Colonic mucosa (tissue), 4 donors: Measurements from ENCODE around the gene ABCA7. TPM values are rescaled to one million over a fixed set of nuclear protein-coding genes. Genes with fewer than 3 reads are reported as not detected.
A peak's percentile ranks its signal among the peaks of the same experiment; 100 is the strongest.

Experiments used
- DNase-seq: peaks from one replicate; pipeline ENCODE4 v3.0.0-alpha.2; 2020
- H3K27ac ChIP-seq: fragments of 200-600 bp; one replicate; pipeline ENCODE4 v1.8.0; 2021
- H3K27me3 ChIP-seq: fragments of 200-600 bp; one replicate; pipeline ENCODE4 v1.8.0; 2021
- H3K36me3 ChIP-seq: fragments of 200-600 bp; one replicate; pipeline ENCODE4 v1.8.0; 2021
- H3K4me1 ChIP-seq: fragments of 200-600 bp; one replicate; pipeline ENCODE4 v1.8.0; 2021; ENCODE audit warnings: mild to moderate bottlenecking
- H3K4me3 ChIP-seq: fragments of 200-600 bp; one replicate; pipeline ENCODE4 v1.8.0; 2021
- H3K9ac ChIP-seq, 2 donors: one replicate each; pipeline ENCODE4 v1.7.0; 2013; ENCODE audit warnings: control low read depth in 2 of 2, low read depth in 2 of 2, low read length in 2 of 2
- H3K9me3 ChIP-seq: fragments of 200-600 bp; one replicate; pipeline ENCODE4 v1.8.0; 2021
- CTCF ChIP-seq: fragments of 200-600 bp; IDR thresholded peaks from one replicate; pipeline ENCODE4 v1.8.0; 2022; ENCODE audit warnings: antibody characterized with exemption, mild to moderate bottlenecking
- intact Hi-C: fragments of 100-400 bp; cut with DNase I; formaldehyde crosslinking; loops from one replicate; pipeline ENCODE4 v1.14.1; 2022
- total RNA-seq, 2 donors: library from RNA; stranded (reverse); fragmentation: NEBNext Ultra II Directional in 1 of 2; extraction: Animal tissue kit (Norgen Biotek cat#: 25700) in 1 of 2; gene quantifications; one replicate each; pipeline ENCODE4 v1.2.1, GENCODE V29; 2021
- donor health status: healthy.
- donor health status: DM: no; HTN: no; CAD: no.
- donor health status: DM: no; HTN: no; CAD: no.

Gene ABCA7
- total RNA-seq, 2 donors from 2014 or later = 23.9 to 31.6 TPM

DNA sequence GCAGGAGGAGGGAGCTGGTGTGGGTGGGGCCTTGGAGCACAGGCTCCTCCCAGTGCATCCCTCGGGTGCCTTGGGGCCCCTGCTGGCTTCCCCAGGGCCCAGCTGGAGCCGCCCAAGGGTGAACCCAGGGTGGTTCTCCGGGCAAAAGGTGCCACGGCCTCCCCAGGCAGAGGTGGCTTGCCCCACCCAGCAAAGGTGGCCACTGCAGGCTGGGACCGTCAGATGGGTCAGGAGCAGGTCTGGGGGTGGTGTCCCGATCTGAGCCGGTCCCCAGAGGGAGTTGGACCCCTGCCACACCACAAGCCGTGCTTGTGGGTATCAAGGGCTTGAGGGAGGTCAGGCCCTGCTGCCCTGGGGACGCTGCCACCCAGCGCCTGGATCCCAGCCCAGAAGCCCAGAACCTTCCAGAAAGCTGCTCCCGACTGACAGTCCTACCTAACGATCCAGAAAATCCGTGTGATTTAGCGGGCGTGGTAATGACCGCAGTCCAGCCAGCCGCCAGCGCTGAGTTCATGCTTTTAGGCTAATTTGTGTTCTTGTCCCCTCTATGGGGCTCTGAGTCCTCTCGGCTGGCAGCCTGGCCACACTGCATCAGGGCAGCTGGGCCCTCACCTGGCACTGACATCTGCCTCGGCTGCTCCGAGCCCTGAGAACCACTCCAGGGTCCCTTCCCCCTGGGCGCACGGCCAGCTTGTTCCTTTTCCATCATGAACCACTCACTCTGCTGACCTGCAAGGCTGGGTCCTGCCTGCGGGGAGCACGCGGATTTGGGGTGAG lies 44.7 kb upstream of the ABCA7 start:
- no peaks in the 10 kb centered on the region for H3K36me3 ChIP-seq
- H3K9me3 ChIP-seq = no peaks in the 10 kb centered on the region
- no peak overlapping the region for H3K9ac ChIP-seq
- no peak for DNase-seq
- no peak overlapping the region for H3K27ac ChIP-seq
- peaks cover 37% of the 10 kb centered on the region for H3K27me3 ChIP-seq
- no peak for TF ChIP-seq CTCF
- intact Hi-C loops = no loop called here
- no peak overlapping the region for H3K4me3 ChIP-seq
- peaks cover 7% of the 10 kb centered on the region for H3K4me1 ChIP-seq

GRCh38 chr19:996051-996838 lies 43.7 kb upstream of the ABCA7 start:
- peaks cover 44% of the 10 kb centered on the region for H3K27me3 ChIP-seq
- H3K36me3 ChIP-seq = no peaks in the 10 kb centered on the region
- H3K9me3 ChIP-seq = no peaks in the 10 kb centered on the region
- peaks cover 7% of the 10 kb centered on the region for H3K4me1 ChIP-seq
- peak; percentile 47 for DNase-seq
- TF ChIP-seq CTCF = no peak
- no peak overlapping the region for H3K4me3 ChIP-seq
- H3K9ac ChIP-seq = no peak overlapping the region
- intact Hi-C loops = no loop called here
- H3K27ac ChIP-seq = no peak overlapping the region

DNA sequence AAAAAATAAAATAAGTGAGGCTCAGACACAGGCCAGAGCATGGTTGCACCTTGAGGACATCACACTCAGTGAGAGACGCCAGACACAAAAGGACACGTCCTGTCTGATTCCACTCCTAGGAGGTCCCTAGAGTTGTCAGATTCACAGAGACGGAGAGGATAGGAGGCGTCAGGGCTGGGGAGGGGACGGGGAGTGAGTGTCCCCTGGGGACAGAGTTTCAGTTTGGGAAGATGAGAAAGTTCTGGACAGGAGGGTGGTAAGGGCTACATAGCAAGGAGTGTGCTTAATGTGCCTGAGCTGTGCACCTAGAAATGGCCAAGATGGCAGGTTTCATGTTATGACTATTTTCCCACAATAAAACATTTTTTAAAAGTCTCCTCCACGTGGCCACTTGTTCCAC lies 41.8 kb upstream of the ABCA7 start:
- Histone ChIP-seq H3K9ac (no peak overlapping the region), H3K4me1 (peaks cover 7% of the 10 kb centered on the region), H3K27me3 (peaks cover 51% of the 10 kb centered on the region), H3K9me3 (no peaks in the 10 kb centered on the region), H3K4me3 (no peak overlapping the region), H3K36me3 (no peaks in the 10 kb centered on the region), H3K27ac (no peak overlapping the region)
- intact Hi-C loops = no loop called here
- no peak for TF ChIP-seq CTCF
- no peak for DNase-seq

DNA sequence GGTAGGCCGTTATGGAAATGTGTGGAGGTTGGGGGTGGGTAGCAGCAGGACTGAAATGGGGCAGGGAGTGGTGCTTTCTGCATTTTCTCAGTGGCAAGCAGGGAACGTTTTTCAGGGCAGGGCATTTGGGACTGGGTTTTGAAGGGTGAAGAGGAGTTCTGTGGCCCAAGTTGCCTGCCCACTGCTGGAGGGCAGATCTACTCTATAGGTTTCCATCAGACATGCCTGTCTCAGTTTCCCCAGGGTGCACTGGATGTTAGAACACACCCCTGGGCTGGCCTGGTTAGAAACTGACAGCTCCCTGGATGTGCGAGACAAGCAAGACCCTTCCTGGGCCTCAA lies 40.6 kb upstream of the ABCA7 start:
- peaks cover 7% of the 10 kb centered on the region for H3K4me1 ChIP-seq
- H3K36me3 ChIP-seq = no peaks in the 10 kb centered on the region
- H3K4me3 ChIP-seq = no peak overlapping the region
- intact Hi-C loops = no loop called here
- TF ChIP-seq CTCF = no peak
- H3K27me3 ChIP-seq = peaks cover 51% of the 10 kb centered on the region
- H3K9ac ChIP-seq = no peak overlapping the region
- H3K27ac ChIP-seq = no peak overlapping the region
- DNase-seq = no peak
- no peaks in the 10 kb centered on the region for H3K9me3 ChIP-seq

DNA sequence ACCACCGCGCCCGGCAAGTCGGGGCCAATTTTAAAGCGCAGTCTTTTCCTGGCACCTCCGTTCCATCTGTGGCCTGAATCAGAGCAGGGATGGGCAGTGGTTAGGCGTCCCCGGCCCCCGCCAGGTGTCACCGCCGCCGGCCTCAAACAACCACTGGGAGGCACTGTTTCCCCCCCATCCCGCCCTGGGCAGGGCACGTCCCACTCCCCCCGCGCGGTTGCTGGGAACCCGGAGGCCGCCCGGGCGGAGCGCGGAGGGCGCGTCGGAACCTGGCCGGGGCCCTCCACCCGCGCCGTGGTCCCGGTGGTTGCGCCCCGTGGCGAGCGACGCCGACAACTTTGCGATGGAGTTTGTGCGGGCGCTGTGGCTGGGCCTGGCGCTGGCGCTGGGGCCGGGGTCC lies 39.8 kb upstream of the ABCA7 start, which contains the start of gene GRIN3B:
Gene GRIN3B (plus strand): TSS at position 325 of the 400 bp plus-strand sequence. CDS start 19 bp downstream, at position 344.
- Histone ChIP-seq H3K4me1 (peaks cover 7% of the 10 kb centered on the region), H3K27me3 (peaks cover 51% of the 10 kb centered on the region), H3K4me3 (no peak within 1 kb of the TSS), H3K9me3 (no peaks in the 10 kb centered on the region), H3K9ac (no peak within 1 kb of the TSS), H3K36me3 (no peaks in the 10 kb centered on the region), H3K27ac (no peak within 1 kb of the TSS)
- peak; percentile 65 for DNase-seq
- intact Hi-C loops = no loop called here
- TF ChIP-seq CTCF = no peak
